NCI-H2196 (cell line): ENCODE measurements around the gene GIMAP7.
"Not testable (repeated sequence)": the region's sequence is repeated elsewhere in the genome, so short reads cannot be mapped to it uniquely, and the experiment has no call there.

Source experiments
- DNase-seq: peaks from one replicate; lab custom pipeline; 2025; ENCODE audit not compliant: unreplicated experiment; lab: John Stamatoyannopoulos, UW

GIMAP7 gene

DNA sequence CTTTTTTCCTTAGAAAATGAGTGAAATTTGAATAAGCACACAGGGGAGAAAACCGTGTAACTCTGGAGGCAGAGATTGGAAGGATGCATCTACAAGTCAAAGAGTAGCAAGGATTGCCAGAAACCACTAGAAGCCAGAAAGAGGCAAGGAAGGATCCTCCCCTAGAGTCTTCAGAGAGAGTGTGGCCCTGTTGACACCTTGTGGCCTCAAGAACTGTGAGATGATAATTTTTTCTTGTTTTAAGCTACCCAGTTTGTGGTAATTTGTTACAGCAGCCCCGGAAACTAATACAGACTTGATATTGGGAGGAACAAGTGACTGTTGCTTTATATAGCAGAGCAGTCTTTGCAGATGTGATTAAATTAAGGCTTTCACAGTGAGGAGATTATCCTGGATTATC, 3.6 kb upstream of the GIMAP7 start:
- DNase-seq = no peak

DNA sequence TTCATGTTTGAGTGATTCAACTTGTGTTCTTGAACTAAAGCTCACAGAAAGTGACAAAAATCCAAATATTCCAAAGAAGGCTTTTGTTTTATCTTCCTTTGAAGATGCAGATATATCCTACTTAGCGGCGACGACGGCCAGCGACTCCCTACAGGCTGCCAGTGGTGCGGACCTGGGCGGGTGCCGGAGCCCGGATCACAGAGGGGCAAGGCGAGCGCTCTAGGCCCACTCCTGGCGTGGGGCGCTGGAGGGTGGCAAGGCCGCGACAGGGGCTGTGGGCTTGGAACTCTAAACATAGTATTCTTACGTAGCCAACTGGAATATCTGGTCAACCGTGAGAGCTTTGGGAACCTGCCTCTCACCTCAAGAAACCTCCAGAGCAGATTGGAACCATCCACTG, 914 bp upstream of the GIMAP7 start:
- DNase-seq = no peak

DNA sequence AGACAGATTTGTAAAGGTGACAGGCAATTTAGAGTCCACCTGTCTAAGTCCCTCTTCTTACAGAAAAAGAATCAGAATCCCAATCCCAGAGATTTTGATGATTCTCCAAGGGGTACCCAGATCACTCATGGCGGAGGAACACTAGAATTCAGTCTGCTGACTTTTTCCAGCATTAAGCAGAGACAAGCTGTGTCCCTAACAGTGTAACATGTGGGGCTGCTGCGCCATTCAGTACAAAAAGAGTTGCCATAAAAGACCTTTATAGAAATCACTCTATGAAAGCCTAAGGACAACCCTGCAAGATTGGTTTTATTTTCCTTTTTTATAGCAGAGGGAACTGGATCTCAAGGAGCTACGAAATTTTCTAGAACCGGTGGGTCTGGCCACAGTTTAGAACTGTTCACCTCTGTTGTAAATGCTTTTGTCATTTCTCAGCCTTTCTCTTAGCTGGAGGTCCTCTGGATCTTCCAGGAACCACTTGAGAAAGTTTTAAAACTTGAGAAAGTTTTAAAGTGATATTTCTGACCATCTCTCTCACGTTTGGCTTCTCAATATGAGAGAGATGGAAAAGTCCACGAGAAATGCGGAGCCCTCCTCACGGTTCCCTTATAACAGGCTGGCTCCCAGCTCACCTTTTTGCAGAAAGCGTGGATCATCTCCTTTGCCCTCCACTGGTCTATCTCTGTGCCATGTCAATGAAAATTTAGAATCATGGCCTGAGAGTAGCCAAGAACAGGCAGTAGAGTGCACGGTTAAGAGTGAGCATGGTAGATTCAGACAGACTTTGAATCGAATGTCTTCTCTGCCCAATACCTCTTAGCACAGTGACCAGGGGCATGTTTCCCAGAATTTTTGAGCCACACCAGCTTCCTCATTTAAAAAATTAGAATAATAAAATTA, 826 bp downstream of the GIMAP7 start:
- DNase-seq = no peak

DNA sequence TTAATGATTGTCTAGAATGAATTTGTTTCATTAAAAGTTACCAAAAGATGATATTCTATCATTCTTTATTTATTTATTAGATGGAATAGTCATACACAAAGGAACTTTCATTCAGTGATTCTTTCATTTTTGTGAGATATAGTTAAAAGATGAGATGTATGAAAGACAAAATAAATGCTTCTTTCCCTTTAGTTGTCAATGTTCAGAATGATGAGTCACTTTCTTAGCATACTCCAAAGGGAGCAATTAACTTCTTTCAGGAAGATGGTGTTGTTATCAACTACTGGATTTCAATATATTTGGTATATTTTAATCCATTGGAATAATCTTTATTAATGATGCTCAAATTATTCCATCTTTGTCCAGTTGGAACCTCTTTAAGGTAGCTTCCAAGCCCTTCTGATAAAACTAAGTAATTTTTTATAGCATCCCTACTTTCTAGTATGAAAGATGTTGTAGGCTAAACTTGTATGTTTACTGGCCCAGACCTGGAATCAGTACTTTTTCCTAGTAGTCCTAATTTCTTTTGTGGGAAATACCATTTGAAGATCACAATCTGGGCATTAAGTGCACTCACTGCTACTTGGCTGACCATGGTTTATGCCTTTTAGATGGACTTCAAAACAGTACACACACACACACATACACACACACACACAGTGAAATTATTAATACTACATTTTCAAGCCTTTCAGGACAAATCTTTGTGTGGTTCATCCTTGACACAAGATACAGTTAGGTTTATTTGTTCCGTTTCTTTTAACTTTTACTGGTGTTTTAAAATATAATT, 2.5 kb downstream of the GIMAP7 start:
- no peak for DNase-seq

DNA sequence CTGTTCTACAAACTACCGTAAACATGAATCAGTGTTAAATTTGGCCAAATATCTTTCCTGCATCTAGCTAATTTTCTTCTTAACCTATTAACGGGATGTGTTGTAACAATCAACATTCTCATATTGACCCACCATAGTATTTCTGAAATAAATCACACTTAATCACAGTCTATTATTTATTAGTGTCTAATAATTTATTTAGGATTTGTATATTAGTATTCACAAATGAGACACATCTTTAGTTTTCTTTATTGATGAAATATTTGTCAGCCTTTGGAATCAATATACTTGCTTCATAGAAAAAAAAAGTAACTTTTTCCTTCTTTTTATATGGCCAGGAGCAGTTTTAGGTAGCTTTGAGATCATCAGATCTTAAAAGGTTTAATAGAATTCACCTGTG, 4.6 kb downstream of the GIMAP7 start:
- DNase-seq = no peak

DNA sequence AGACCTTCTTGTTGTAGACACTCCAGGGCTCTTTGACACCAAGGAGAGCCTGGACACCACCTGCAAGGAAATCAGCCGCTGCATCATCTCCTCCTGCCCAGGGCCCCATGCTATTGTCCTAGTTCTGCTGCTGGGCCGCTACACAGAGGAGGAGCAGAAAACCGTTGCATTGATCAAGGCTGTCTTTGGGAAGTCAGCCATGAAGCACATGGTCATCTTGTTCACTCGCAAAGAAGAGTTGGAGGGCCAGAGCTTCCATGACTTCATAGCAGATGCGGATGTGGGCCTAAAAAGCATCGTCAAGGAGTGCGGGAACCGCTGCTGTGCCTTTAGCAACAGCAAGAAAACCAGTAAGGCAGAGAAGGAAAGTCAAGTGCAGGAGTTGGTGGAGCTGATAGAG, 5.5 kb downstream of the GIMAP7 start:
- no peak for DNase-seq

DNA sequence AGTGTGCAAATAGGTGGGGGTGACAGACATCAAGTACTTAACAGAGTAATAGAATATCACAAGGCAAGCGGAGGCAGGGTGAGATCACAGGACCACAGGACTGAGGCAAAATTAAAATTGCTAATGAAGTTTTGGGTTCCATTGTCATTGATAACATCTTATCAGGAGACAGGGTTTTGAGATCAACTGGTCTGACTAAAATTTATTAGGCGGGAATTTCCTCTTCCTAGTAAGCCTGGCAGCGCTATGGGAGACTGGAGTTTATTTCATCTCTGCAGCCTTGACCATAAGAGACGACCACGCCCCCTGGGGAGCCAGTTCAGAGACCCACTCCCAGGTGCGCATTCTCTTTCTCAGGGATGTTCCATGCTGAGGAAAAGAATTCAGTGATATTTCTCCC, 8.3 kb downstream of the GIMAP7 start:
- not testable (repeated sequence) for DNase-seq

DNA sequence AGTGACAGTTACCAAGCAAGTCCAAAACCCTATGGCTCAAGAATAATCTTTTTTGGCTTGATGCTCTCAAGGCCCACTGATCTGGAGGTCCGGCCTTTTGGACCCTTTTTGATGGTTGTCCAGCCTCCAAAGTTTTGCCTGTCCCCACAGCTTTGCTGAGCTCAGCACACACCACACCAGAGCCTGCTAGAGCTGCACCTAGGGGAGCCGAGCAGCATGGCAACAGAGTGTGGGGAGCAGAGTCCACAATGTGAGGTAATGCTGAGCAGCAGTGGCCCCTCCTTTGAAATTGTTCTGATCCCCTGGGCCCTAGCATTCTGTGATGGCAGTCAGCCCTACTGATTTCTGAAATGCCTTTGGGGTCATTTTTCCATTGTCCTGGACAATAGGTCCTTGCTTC, 9.3 kb downstream of the GIMAP7 start:
- DNase-seq = no peak

DNA sequence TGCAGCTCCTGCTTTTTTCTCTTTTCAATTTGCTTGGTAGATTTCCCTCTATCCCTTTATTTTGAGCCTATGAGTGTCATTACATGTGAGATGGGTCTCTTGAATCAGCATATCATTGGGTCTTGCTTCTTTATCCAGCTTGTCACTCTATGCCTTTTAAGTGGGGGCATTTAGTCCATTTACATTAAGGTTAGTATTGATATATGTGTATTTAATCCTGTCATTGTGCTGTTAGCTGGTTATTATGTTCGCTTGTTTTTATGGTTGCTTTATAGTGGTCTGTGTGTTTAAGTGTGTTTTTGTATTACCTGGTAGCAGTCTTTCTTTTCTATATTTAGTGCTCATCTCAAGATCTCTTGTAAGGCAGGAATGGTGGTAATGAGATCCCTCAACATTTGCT, 17.0 kb downstream of the GIMAP7 start:
- DNase-seq = no peak

DNA sequence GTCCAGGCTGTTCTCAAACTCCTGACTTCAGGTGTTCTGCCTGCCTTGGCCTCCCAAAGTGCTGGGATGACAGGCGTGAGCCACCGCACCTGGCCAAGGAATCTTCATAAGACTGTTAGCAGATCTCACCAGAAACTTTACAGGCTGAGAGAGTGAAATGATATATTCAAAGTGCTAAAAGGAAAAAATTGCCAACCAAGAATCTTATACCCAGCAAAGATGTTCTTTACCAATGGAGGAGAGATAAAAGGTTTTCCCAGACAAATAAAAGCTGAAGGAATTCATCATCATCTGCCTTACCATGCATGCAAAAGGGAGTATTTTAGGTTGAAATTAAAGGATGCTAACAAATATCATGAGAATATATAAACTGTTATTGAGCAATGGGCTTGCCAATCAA, 23.6 kb downstream of the GIMAP7 start:
- no peak for DNase-seq

DNA sequence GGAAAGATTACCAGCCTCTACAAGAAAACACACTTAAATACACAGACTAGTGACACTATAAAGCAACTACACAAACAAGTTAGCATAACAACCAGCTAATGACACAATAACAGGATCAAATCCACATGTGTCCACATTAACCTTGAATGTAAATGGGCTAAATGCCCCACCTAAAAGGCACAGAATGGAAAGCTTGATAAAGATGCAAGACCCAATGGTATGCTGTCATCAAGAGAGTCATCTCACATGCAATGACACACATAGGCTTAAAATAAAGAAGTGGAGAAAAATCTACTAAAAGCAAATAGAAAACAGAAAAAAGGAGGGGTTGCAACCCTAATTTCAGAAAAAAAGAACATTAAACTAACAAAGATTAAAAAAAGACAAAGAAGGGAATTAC, 38.5 kb downstream of the GIMAP7 start:
- no peak for DNase-seq

DNA sequence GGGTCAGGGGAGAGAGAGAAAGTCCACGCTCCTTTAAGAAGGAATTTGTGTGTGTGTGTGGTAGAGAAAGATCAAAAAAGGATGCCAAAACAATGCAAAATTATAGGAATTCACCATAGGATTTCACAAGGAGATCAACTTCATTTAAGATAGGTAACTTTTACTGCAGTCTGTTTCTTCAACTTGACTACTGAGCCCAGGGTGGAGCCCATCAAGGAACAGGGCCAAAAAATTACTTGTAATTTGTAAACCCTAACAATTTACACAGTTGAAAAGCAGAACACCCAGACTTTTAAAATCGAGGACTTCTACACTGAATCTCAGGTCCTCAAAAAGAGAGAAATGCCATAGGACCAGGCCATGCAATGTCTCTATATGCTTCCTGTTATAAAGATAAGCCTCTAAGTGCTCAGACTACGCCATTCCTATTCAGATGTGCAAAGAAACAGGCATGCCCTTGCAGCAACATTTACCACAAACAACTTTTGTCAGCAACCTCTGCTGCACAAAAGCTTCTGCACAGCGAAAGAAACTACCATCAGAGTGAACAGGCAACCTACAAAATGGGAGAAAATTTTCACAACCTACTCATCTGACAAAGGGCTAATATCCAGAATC, 42.0 kb downstream of the GIMAP7 start:
- no peak for DNase-seq

DNA sequence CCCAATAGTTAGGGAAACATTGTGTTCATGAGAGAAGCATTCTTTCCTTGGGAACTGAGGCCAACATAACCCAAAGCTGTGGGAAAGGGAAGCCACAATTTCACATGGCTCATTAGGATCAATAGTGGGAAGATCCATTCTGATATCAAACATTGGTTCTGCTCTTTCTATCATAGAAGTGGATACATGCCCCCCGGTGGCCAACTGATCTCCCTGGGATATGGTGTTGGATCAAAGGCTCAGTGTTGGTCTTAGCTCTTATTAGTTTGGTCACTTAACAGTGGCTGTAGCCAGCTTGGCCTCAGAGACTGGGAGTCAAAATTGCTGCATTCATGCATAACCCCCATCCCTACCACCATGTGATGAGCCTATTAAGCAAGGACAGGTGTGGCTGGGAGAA, 45.8 kb downstream of the GIMAP7 start:
- DNase-seq = no peak

DNA sequence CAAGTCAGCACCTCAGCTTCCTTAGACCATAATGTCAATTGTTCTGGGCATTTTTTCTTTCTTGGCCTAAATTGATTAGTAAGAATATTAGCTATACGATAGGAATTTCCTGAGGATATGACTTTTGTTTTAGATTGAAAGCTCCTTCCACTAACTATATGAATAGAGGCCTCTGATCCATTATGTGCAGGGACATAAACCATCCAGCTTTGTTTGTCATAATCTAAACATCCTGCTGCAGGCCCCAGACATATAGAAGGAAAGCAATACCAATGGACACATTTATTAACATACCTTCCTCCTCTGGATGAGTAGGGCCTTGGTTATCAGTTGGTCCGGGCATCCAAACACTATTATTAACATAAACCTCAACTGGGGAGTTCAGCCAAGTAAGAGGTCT, 48.2 kb downstream of the GIMAP7 start:
- no peak for DNase-seq

DNA sequence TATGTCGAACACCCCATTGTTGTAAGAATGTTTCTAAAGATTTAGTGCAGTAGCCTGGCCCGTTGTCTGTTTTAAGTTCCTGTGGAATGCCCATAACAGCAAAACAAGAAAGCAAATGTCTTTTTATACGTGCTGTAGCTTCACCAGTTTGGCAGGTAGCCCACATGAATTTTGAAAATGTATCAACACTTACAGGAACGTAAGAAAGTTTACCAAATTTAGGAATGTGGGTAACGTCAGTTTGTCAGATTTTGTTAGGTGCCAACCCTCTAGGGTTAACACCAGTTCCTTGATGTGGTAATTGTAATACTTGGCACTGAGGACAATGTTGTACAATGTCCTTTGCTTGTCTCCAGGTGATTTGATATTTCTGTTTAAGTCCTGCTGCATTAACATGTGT, 49.3 kb downstream of the GIMAP7 start:
- DNase-seq = no peak

DNA sequence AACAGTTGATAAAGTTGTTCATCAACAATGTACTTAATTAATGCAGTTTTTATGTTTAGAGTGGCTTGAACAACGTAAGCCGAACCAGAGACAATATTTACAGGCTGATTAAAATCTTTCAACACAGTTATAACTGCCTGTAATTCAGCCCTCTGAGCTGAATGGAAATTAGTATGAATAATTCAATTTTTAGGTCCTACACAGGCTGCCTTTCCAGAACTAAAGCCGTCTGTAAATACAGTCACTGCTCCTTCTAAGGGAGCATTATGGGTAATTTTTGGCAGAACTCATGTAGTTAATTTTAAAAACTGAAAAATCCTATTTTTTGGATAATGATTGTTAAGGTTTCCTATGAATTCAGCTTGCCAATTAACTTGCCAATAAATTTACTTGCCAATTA, 49.9 kb downstream of the GIMAP7 start:
- no peak for DNase-seq

DNA sequence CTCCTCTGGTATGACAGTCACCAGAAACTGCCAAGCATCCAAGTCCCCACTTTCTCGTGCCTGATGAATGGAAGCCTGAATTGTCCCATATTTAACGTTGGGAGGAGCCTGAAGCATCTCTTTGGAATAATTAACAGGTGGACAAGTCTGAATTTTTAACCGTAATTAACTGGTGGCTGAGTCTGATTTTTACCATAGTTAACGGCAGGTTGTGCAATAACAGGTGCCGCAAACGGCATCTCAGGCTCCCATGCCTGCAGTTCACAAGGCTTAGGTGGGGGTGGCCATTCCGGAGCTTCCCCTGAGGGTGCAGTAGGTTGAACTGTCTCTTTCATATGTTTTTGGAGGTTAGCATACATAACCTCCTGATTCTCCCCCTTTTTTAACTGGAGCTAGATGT, 50.6 kb downstream of the GIMAP7 start:
- no peak for DNase-seq

DNA sequence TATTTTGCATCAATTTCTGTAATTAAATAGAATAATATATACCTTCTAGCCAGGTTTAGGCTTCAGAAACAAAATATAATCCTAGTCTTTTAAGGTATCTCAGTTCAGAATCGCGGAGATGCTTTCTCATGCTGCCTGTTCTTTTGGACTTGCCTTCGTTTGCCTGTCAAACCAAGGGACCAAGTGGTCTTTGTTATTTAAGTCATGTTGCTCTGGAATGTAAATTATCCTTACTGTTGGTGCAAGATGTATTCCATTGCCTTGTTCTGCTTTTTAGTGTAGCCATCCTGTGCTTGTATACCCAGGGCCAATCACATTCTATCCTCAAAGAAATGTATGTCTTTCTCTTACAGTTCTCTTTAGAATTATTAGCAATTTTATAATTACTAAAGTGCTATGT, 51.5 kb downstream of the GIMAP7 start:
- no peak for DNase-seq

DNA sequence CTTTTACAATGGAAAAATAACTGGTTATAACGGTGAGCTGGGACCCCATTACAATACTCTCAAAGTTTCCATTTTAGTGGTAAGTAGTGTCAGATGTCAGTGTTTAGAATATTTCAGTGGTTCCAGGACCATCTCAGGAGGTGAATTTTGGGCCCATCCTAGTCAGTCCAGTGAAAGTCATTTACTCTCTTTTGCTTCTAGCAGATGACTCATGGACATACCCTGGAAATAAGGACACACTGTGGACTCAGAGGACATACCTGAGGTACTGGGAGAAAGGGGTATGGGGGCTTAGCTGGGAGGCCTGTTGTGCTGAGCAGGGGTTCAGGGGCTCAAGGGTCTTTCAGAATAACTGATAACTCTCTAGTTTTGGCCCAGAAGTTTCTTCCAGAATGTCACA, 51.9 kb downstream of the GIMAP7 start:
- no peak for DNase-seq

DNA sequence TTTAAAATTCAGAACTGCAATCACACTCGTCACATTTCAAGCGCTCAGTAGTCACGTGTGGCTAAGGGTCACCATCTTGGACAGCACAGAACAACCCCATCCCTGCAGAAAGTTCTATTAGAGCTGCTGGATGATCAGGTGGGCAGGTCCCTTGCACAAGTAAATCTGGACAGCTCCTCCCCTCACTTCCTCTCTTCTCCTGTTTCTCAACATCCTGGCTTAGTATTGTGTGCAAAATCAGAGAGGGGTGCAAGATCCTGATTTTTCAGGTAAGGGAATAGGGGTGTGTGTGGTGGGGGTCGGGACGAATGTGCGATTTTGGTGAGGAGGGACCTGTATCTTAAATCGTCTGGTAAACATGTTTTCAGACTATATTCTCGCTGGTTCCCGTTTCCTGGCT, 52.5 kb downstream of the GIMAP7 start, which contains the start of gene GIMAP4:
GIMAP4 (plus strand) TSS at position 222 of the 400 bp plus-strand sequence. CDS start 2,512 bp downstream, outside the sequence.
- DNase-seq = no peak

DNA sequence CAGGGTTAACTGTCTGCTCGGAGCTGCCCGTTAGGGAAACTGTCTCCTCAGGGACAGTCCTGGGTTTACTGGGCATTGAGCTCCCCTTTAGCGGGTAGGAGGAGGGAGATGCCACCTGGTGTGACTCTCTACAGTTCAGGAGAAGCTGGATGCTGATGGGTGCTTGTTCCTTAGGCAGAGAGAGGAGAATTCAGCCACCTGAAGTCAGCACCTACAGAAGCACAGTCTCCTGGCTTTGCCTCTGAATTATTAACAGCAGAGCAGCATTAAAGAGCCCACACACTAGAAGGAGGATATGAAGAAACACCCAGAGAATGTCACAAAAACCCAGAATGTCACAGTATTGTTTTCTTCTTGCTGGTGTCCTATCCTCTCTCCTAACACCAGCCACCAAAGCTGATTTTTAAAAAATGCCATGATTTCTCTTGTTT, 53.2 kb downstream of the GIMAP7 start:
- DNase-seq = no peak

DNA sequence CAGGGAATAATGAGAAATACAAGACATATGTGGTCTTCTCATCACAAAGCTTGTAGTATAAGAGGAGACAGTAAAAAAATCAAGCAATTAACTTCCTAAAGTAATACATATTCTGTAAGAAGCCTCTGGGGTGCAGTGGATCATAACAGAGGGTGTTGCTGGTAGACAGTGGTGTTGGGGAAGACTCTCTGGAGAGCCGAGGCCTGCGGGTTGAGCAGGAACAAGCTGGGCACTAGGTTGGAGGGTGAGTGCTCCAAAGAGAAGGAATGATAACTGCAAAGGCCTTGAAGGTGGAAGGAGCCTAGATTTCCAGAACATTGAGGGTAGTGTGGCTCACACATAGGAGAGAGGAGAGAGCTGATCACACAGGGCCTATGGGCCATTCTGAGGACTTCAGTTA, 54.0 kb downstream of the GIMAP7 start:
- DNase-seq = no peak
